ENCODE results near the gene RUNX1. TPM values are rescaled to one million over a fixed set of nuclear protein-coding genes. Genes with fewer than 3 reads are reported as not detected.

Gene RUNX1
- total RNA-seq, 1 donor from 2014 or later = 92.1 TPM

GRCh38 chr21:34827445-34828235, 221.5 kb downstream of the RUNX1 start:
- no peaks in the 10 kb centered on the region for H3K4me1 Mint-ChIP-seq
- H3K27me3 Mint-ChIP-seq = no peaks in the 10 kb centered on the region
- ChIA-PET POLR2A (no interaction called here), CTCF (no interaction called here)
- intact Hi-C loops (cut with micrococcal nuclease) = no loop called here
- no peak overlapping the region for H3K27ac Mint-ChIP-seq
- DNase-seq (no peak), ATAC-seq (ENCODE audit: low read depth) (no peak)
- H3K36me3 Mint-ChIP-seq (ENCODE audit: low read depth) = peaks cover 85% of the 10 kb centered on the region
- no peak overlapping the region for H3K4me3 Mint-ChIP-seq
- TF ChIP-seq CTCF (IDR thresholded peaks at IDR 0.05) = no peak
- H3K9me3 Mint-ChIP-seq = peaks cover 7% of the 10 kb centered on the region

GRCh38 chr21:34826836-34827235, 222.3 kb downstream of the RUNX1 start:
- Mint-ChIP-seq H3K27ac (no peak overlapping the region), H3K4me1 (no peaks in the 10 kb centered on the region), H3K27me3 (no peaks in the 10 kb centered on the region), H3K36me3 (ENCODE audit: low read depth) (peaks cover 84% of the 10 kb centered on the region), H3K4me3 (no peak overlapping the region), H3K9me3 (peaks cover 7% of the 10 kb centered on the region)
- intact Hi-C loops (cut with micrococcal nuclease) = no loop called here
- CTCF ChIA-PET = no interaction called here
- POLR2A ChIA-PET = interaction anchor here (0.6 kb wide), 1 partner anchor 38 kb away, joined by 7 read pairs; no protein-coding TSS in a partner anchor
- TF ChIP-seq CTCF (IDR thresholded peaks at IDR 0.05) = no peak
- ATAC-seq (ENCODE audit: low read depth) (no peak), DNase-seq (no peak)

- DNase-seq (no peak), ATAC-seq (ENCODE audit: low read depth) (no peak)
- CTCF ChIA-PET = no interaction called here
- H3K4me3 Mint-ChIP-seq = no peak overlapping the region
- H3K9me3 Mint-ChIP-seq = peaks cover 7% of the 10 kb centered on the region
- no peaks in the 10 kb centered on the region for H3K4me1 Mint-ChIP-seq
- intact Hi-C loops (cut with micrococcal nuclease) = no loop called here
- no peaks in the 10 kb centered on the region for H3K27me3 Mint-ChIP-seq
- H3K36me3 Mint-ChIP-seq (ENCODE audit: low read depth) = peaks cover 86% of the 10 kb centered on the region
- H3K27ac Mint-ChIP-seq = no peak overlapping the region
- POLR2A ChIA-PET = interaction anchor here (0.6 kb wide), 1 partner anchor 39 kb away, joined by 7 read pairs; no protein-coding TSS in a partner anchor
- TF ChIP-seq CTCF (IDR thresholded peaks at IDR 0.05) = no peak
These were observed 223.1 kb downstream of the RUNX1 start for GRCh38 chr21:34825948-34826548.

GRCh38 chr21:34825101-34825500, 224.0 kb downstream of the RUNX1 start:
- POLR2A ChIA-PET = no interaction called here
- no peak for DNase-seq
- Mint-ChIP-seq H3K27me3 (no peaks in the 10 kb centered on the region), H3K27ac (no peak overlapping the region), H3K36me3 (ENCODE audit: low read depth) (peaks cover 84% of the 10 kb centered on the region), H3K9me3 (peaks cover 7% of the 10 kb centered on the region), H3K4me1 (no peaks in the 10 kb centered on the region), H3K4me3 (no peak overlapping the region)
- TF ChIP-seq CTCF (IDR thresholded peaks at IDR 0.05) = no peak
- intact Hi-C loops (cut with micrococcal nuclease) = no loop called here
- ATAC-seq (ENCODE audit: low read depth) = no peak
- CTCF ChIA-PET = no interaction called here

- intact Hi-C loops (cut with micrococcal nuclease) = no loop called here
- TF ChIP-seq CTCF (IDR thresholded peaks at IDR 0.05) = no peak
- Mint-ChIP-seq H3K36me3 (ENCODE audit: low read depth) (peaks cover 80% of the 10 kb centered on the region), H3K27ac (no peak overlapping the region), H3K9me3 (peaks cover 7% of the 10 kb centered on the region), H3K27me3 (no peaks in the 10 kb centered on the region), H3K4me1 (no peaks in the 10 kb centered on the region), H3K4me3 (no peak overlapping the region)
- ATAC-seq (ENCODE audit: low read depth) = no peak
- no peak for DNase-seq
- ChIA-PET POLR2A (no interaction called here), CTCF (no interaction called here)
These were observed 224.8 kb downstream of the RUNX1 start for GRCh38 chr21:34824314-34824713.

Data from activated B cell treated with CpG ODN at 0.5 μM for 24 hours (primary cell).